ENCODE results near the gene CADPS. TPM values are rescaled to one million over a fixed set of nuclear protein-coding genes. Genes with fewer than 3 reads are reported as not detected.

The CADPS gene
- total and polyA plus RNA-seq, 12 donors: 1.4 to 36.6 (median 21.6) TPM

- no peak for ATAC-seq
Measured at GRCh38 chr3:62378921-62379320, 496.3 kb downstream of the CADPS start.

GRCh38 chr3:62378311-62378789 lies 496.9 kb downstream of the CADPS start:
- WGBS, 2 donors: 2% methylated on average over 29 of the region's 29 CpGs
- Histone ChIP-seq H3K27ac (no peak overlapping the region), H3K27me3 (peaks cover 26 to 100% (median 99%) of the 10 kb centered on the region in 7 donors), H3K36me3 (no peaks in the 10 kb centered on the region), H3K4me1 (peaks cover 4 to 29% (median 13%) of the 10 kb centered on the region in 9 donors), H3K4me3 (no peak overlapping the region), H3K9me3 (peaks cover 0 to 3% (median 0%) of the 10 kb centered on the region in 11 donors)
- TF ChIP-seq CTCF (IDR thresholded peaks at IDR 0.05): no peak
- intact Hi-C loops (cut with DNase I): no loop called here
- DNase-seq: no peak
- no peak for ATAC-seq

More at GRCh38 chr3:62378921-62379320, 496.3 kb downstream of the CADPS start:
- Histone ChIP-seq H3K9me3 (peaks cover 0 to 3% (median 0%) of the 10 kb centered on the region in 11 donors), H3K27ac (no peak overlapping the region), H3K4me3 (no peak overlapping the region), H3K36me3 (no peaks in the 10 kb centered on the region), H3K4me1 (peaks cover 0 to 24% (median 9%) of the 10 kb centered on the region in 9 donors), H3K27me3 (peaks cover 21 to 98% (median 94%) of the 10 kb centered on the region in 7 donors)
- no peak for TF ChIP-seq CTCF (IDR thresholded peaks at IDR 0.05)
- 4 to 5% methylated on average over 14 of the region's 14 CpGs for WGBS, 2 donors
- intact Hi-C loops (cut with DNase I): no loop called here
- no peak for DNase-seq

- no peak for DNase-seq
- no peak for TF ChIP-seq CTCF (IDR thresholded peaks at IDR 0.05)
- intact Hi-C loops (cut with DNase I): no loop called here
- ATAC-seq: no peak
- Histone ChIP-seq H3K4me3 (no peak overlapping the region), H3K36me3 (no peaks in the 10 kb centered on the region), H3K9me3 (peaks cover 0 to 3% (median 0%) of the 10 kb centered on the region in 11 donors), H3K27me3 (peaks cover 35 to 100% (median 100%) of the 10 kb centered on the region in 7 donors), H3K27ac (no peak overlapping the region), H3K4me1 (peaks cover 5 to 39% (median 13%) of the 10 kb centered on the region in 9 donors)
- WGBS, 2 donors: 19 to 20% methylated on average over 65 of the region's 65 CpGs
Measured at GRCh38 chr3:62376906-62377877, 498.0 kb downstream of the CADPS start.

- no peak overlapping the region for H3K4me3 ChIP-seq
- no peaks in the 10 kb centered on the region for H3K36me3 ChIP-seq
- intact Hi-C loops (cut with DNase I): no loop called here
- ATAC-seq (no peak), DNase-seq (no peak)
- TF ChIP-seq CTCF (IDR thresholded peaks at IDR 0.05): no peak
- peaks cover 43 to 100% (median 100%) of the 10 kb centered on the region in 7 donors for H3K27me3 ChIP-seq
- H3K9me3 ChIP-seq: peaks cover 0 to 3% (median 0%) of the 10 kb centered on the region in 11 donors
- H3K4me1 ChIP-seq: peaks cover 6 to 46% (median 15%) of the 10 kb centered on the region in 9 donors
- no peak overlapping the region for H3K27ac ChIP-seq
- 49 to 56% methylated on average over 3 of the region's 3 CpGs for WGBS, 2 donors
Measured at GRCh38 chr3:62376454-62376720, 498.8 kb downstream of the CADPS start.
